ENCODE data around the gene CASZ1. TPM values are rescaled to one million over a fixed set of nuclear protein-coding genes. Genes with fewer than 3 reads are reported as not detected.

CASZ1 gene
- total RNA-seq, 2 donors from 2014 or later = 44.3 to 50.3 TPM

GRCh38 chr1:10623686-10624145 lies 172.7 kb downstream of the CASZ1 start:
- Histone ChIP-seq H3K4me1 (peaks cover 0 to 7% of the 10 kb centered on the region in 2 donors), H3K9me3 (no peaks in the 10 kb centered on the region), H3K27me3 (no peaks in the 10 kb centered on the region), H3K4me3 (no peak overlapping the region), H3K27ac (no peak overlapping the region), H3K36me3 (peaks cover 26% of the 10 kb centered on the region)
- no peak for DNase-seq (ENCODE audit: low spot score)
- TF ChIP-seq CTCF (IDR thresholded peaks at IDR 0.05) = no peak

GRCh38 chr1:10622910-10623685 lies 173.3 kb downstream of the CASZ1 start:
- Histone ChIP-seq H3K4me1 (peaks cover 0 to under 1% of the 10 kb centered on the region in 2 donors), H3K27me3 (no peaks in the 10 kb centered on the region), H3K36me3 (peaks cover 26% of the 10 kb centered on the region), H3K4me3 (no peak overlapping the region), H3K27ac (no peak overlapping the region), H3K9me3 (no peaks in the 10 kb centered on the region)
- no peak for TF ChIP-seq CTCF (IDR thresholded peaks at IDR 0.05)
- no peak for DNase-seq (ENCODE audit: low spot score)

DNA sequence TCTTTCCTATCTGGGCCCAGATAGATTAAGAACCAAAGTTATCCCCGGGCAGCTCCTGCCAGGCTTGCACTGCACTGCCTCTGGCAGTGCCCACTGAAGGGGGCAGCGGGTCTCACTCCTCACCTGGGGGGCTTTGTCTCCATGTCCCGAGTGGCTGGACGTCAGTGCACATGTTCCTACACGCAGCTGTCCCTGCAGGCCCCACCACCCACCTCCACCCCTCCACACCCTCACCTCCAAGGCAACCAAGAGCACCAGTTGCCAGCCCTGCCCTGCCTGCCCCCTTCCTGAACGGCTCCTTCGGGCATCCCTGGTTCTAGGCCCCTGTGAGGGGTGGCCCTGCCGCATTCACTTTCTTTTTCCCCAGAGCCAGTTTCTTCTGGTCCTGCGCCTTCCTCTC lies 174.5 kb downstream of the CASZ1 start:
- no peaks in the 10 kb centered on the region for H3K9me3 ChIP-seq
- DNase-seq (ENCODE audit: low spot score) = no peak
- H3K36me3 ChIP-seq = peaks cover 26% of the 10 kb centered on the region
- no peaks in the 10 kb centered on the region for H3K27me3 ChIP-seq
- H3K27ac ChIP-seq = no peak overlapping the region
- no peaks in the 10 kb centered on the region for H3K4me1 ChIP-seq
- H3K4me3 ChIP-seq = no peak overlapping the region
- no peak for TF ChIP-seq CTCF (IDR thresholded peaks at IDR 0.05)

GRCh38 chr1:10620776-10621175 lies 175.7 kb downstream of the CASZ1 start:
- Histone ChIP-seq H3K4me3 (no peak overlapping the region), H3K36me3 (peaks cover 26% of the 10 kb centered on the region), H3K4me1 (no peaks in the 10 kb centered on the region), H3K27me3 (no peaks in the 10 kb centered on the region), H3K27ac (no peak overlapping the region), H3K9me3 (no peaks in the 10 kb centered on the region)
- no peak for DNase-seq (ENCODE audit: low spot score)
- no peak for TF ChIP-seq CTCF (IDR thresholded peaks at IDR 0.05)

GRCh38 chr1:10617931-10618885 lies 178.2 kb downstream of the CASZ1 start:
- H3K27ac ChIP-seq = no peak overlapping the region

More at GRCh38 chr1:10617931-10618885, 178.2 kb downstream of the CASZ1 start:
- Histone ChIP-seq H3K27me3 (no peaks in the 10 kb centered on the region), H3K4me1 (no peaks in the 10 kb centered on the region), H3K4me3 (no peak overlapping the region), H3K36me3 (peaks cover 10% of the 10 kb centered on the region), H3K9me3 (no peaks in the 10 kb centered on the region)
- DNase-seq (ENCODE audit: low spot score) = no peak
- no peak for TF ChIP-seq CTCF (IDR thresholded peaks at IDR 0.05)
